ENCODE measurements around the gene RNF150. TPM values are rescaled to one million over a fixed set of nuclear protein-coding genes. Genes with fewer than 3 reads are reported as not detected.
"Not testable (repeated sequence)": the region's sequence is repeated elsewhere in the genome, so short reads cannot be mapped to it uniquely, and the experiment has no call there.

Gene RNF150
- total RNA-seq, 2 donors from 2014 or later: 11.7 to 12.3 TPM

- TF ChIP-seq CTCF (IDR thresholded peaks at IDR 0.05): no peak
- TF ChIP-seq POLR2AphosphoS5 (IDR thresholded peaks at IDR 0.05): no peak
- TF ChIP-seq POLR2A (IDR thresholded peaks at IDR 0.05): no peak
- Histone ChIP-seq H3K27ac (no peak overlapping the region), H3K4me3 (no peak overlapping the region), H3K27me3 (replicated peaks; ENCODE audit: insufficient read depth) (no peaks in the 10 kb centered on the region), H3K4me1 (replicated peaks) (no peaks in the 10 kb centered on the region), H3K36me3 (no peaks in the 10 kb centered on the region), H3K9me3 (no peaks in the 10 kb centered on the region)
- no peak for DNase-seq (ENCODE audit: low spot score)
- intact Hi-C loops (cut with DNase I): no loop called here
These were observed 295.5 kb downstream of the RNF150 start for GRCh38 chr4:140837736-140838135.

GRCh38 chr4:140834839-140835495, 298.3 kb downstream of the RNF150 start:
- intact Hi-C loops (cut with DNase I): no loop called here

GRCh38 chr4:140833280-140833679, 300.0 kb downstream of the RNF150 start:
- intact Hi-C loops (cut with DNase I): no loop called here

More at GRCh38 chr4:140834839-140835495, 298.3 kb downstream of the RNF150 start:
- Histone ChIP-seq H3K27me3 (replicated peaks; ENCODE audit: insufficient read depth) (no peaks in the 10 kb centered on the region), H3K4me1 (replicated peaks) (no peaks in the 10 kb centered on the region), H3K4me3 (no peak overlapping the region), H3K27ac (no peak overlapping the region), H3K9me3 (no peaks in the 10 kb centered on the region), H3K36me3 (no peaks in the 10 kb centered on the region)
- DNase-seq (ENCODE audit: low spot score): no peak
- WGBS: 60% methylated on average over 7 of the region's 7 CpGs
- TF ChIP-seq CTCF (IDR thresholded peaks at IDR 0.05): no peak
- no peak for TF ChIP-seq POLR2AphosphoS5 (IDR thresholded peaks at IDR 0.05)
- no peak for TF ChIP-seq POLR2A (IDR thresholded peaks at IDR 0.05)

GRCh38 chr4:140829825-140830224, 303.4 kb downstream of the RNF150 start:
- no peaks in the 10 kb centered on the region for H3K4me1 ChIP-seq (replicated peaks)
- H3K4me3 ChIP-seq: no peak overlapping the region
- intact Hi-C loops (cut with DNase I): no loop called here
- H3K27me3 ChIP-seq (replicated peaks; ENCODE audit: insufficient read depth): no peaks in the 10 kb centered on the region
- H3K27ac ChIP-seq: no peak overlapping the region
- H3K36me3 ChIP-seq: no peaks in the 10 kb centered on the region
- DNase-seq (ENCODE audit: low spot score): no peak
- TF ChIP-seq POLR2AphosphoS5 (IDR thresholded peaks at IDR 0.05) (no peak), POLR2A (IDR thresholded peaks at IDR 0.05) (no peak), CTCF (IDR thresholded peaks at IDR 0.05) (no peak)
- H3K9me3 ChIP-seq: no peaks in the 10 kb centered on the region

More at GRCh38 chr4:140833280-140833679, 300.0 kb downstream of the RNF150 start:
- no peak for DNase-seq (ENCODE audit: low spot score)
- H3K27ac ChIP-seq: no peak overlapping the region
- no peaks in the 10 kb centered on the region for H3K27me3 ChIP-seq (replicated peaks; ENCODE audit: insufficient read depth)
- H3K4me1 ChIP-seq (replicated peaks): no peaks in the 10 kb centered on the region
- WGBS: 88% methylated on average over 4 of the region's 4 CpGs
- H3K9me3 ChIP-seq: no peaks in the 10 kb centered on the region
- no peaks in the 10 kb centered on the region for H3K36me3 ChIP-seq
- H3K4me3 ChIP-seq: no peak overlapping the region
- TF ChIP-seq CTCF (IDR thresholded peaks at IDR 0.05) (no peak), POLR2AphosphoS5 (IDR thresholded peaks at IDR 0.05) (no peak), POLR2A (IDR thresholded peaks at IDR 0.05) (no peak)

GRCh38 chr4:140826701-140827027, 306.6 kb downstream of the RNF150 start:
- 96% methylated on average over 2 of the region's 2 CpGs for WGBS
- no peak overlapping the region for H3K4me3 ChIP-seq
- intact Hi-C loops (cut with DNase I): no loop called here
- TF ChIP-seq POLR2AphosphoS5 (IDR thresholded peaks at IDR 0.05): no peak
- no peak for TF ChIP-seq CTCF (IDR thresholded peaks at IDR 0.05)
- TF ChIP-seq POLR2A (IDR thresholded peaks at IDR 0.05): no peak
- H3K27ac ChIP-seq: no peak overlapping the region
- H3K27me3 ChIP-seq (replicated peaks; ENCODE audit: insufficient read depth): no peaks in the 10 kb centered on the region
- no peak for DNase-seq (ENCODE audit: low spot score)
- H3K4me1 ChIP-seq (replicated peaks): no peaks in the 10 kb centered on the region
- H3K36me3 ChIP-seq: no peaks in the 10 kb centered on the region
- H3K9me3 ChIP-seq: no peaks in the 10 kb centered on the region

- 83% methylated on average over 3 of the region's 3 CpGs for WGBS
- DNase-seq (ENCODE audit: low spot score); H3K27me3 ChIP-seq (replicated peaks; ENCODE audit: insufficient read depth); H3K9me3 ChIP-seq; intact Hi-C loops (cut with DNase I); H3K27ac ChIP-seq; H3K4me3 ChIP-seq; H3K36me3 ChIP-seq; H3K4me1 ChIP-seq (replicated peaks): not testable (repeated sequence)
These were observed 312.7 kb downstream of the RNF150 start for GRCh38 chr4:140820520-140820919.
